ENCODE data around the gene SLC17A2.

Gene SLC17A2, protein sequence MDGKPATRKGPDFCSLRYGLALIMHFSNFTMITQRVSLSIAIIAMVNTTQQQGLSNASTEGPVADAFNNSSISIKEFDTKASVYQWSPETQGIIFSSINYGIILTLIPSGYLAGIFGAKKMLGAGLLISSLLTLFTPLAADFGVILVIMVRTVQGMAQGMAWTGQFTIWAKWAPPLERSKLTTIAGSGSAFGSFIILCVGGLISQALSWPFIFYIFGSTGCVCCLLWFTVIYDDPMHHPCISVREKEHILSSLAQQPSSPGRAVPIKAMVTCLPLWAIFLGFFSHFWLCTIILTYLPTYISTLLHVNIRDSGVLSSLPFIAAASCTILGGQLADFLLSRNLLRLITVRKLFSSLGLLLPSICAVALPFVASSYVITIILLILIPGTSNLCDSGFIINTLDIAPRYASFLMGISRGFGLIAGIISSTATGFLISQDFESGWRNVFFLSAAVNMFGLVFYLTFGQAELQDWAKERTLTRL

DNA sequence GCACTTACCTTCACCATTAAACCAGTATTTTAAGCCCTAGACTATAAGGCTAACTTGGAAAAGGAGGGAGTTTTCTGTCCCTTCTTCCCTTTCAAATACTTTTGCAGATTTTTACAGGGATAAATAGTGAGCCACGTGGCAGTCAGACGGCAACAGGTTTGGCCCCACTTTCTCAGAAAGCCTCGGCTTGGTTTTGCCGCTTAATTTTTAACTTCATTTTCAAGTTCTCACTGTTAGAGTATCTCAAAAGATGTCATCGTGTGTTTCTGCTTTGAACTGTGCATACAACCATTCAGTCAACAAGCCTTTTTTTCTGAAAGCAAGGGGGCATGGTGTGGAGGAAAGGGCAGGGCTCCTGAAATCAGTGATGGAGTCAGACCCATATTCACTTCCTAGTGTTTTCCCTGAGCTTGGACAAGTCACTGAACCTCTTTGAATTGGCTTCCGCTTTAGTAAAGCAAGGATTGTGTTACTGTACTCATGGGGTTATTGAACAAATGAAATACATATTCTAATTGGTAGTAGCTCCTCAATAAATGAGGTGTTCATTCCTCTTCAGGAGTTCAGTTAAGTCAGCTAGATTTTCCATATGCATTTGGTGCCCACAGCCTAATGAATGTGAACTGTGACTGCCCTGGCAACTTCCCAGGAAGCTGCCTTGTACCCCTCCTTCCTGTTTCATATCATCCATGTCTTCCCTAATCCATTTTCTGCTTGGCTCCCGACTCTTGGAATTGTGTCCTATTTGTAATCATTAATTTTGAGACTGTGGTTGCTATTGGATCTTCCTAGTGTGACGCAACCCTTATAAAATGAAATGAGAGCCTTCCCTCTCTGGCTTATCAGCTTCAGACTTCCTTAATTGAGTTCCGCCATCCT, at the start of gene SLC17A2:
SLC17A2 (minus strand) TSS at position 160 of the 879 bp plus-strand sequence. CDS start 4,895 bp downstream, outside the sequence.
- no peak for DNase-seq

DNA sequence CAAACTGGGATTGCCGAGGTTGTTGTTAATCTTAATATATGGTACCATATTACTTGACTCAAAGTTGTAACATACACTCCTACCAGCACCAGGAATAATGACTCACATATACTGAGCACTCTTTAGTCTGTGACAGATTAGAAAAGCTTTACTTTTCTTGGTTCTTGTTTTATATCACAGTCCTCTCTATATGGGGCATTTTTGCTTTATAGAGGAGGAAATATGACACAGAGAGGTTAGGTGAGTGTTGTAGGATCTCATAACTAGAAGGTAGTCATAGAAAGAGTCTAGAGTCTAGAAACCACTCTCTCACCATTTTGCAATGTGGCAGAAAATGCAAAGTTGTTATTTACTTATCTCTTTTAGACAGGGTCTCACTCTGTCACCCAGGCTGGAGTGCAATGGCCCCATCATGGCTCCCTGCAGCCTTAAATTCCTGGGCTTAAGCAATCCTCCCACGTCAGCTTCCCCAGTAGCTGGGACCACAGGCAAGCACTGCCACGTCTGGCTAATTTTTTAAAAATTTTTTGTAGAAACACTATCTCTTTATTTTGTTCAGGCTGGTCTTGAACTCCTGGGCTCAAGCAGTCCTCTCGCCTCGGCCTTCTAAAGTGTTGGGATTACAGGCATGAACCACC, 45.6 kb upstream of the SLC17A2 start:
- no peak for DNase-seq

DNA sequence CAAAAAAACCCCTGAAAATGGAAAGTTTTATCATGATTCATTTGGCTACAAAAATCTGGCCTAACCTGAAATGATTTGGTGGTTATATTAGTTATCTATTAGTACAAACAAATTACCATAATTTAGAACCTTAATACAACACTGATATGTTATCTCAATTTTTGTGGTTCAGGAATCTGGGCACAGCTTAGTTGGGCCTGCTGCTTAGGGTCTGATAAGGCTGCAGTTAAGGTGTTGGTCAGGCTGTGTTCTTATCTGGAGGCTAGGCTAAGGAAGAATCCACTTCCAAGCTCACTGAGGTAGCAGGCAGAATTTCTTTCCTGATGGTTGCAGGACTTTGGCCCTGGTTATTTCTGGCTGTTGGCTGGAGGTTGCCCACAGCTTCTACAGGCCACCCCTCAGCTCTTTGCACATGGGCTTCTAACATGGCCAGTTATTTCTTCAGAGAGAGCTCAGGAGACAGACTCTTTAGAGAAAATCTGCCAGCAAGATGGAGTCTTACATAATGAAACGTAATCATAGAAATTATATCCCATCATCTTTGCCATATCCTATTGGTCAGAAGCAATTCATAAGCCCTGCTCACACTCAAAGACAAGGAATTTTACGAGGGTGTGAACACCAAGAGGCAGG, 43.5 kb upstream of the SLC17A2 start:
- no peak for DNase-seq

DNA sequence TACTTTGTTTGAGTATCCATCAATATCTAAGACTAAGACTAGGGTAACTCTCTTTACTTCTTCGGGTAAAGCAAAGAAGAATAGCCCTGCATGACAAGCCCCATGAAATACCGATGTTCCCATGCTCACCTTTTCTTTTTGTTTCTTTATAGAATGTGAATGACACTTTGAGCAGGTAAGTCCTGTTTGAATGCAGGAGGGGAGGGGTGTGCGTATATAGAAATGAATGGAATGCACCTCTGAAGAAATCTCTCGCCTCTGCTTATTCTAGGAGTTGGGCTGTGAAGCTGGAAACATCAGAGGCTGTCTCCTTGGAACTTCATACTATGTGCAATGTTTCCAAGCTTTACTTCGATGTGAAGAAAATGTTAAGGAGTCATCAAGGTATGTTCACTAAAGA, 42.4 kb upstream of the SLC17A2 start:
- DNase-seq, result no peak

DNA sequence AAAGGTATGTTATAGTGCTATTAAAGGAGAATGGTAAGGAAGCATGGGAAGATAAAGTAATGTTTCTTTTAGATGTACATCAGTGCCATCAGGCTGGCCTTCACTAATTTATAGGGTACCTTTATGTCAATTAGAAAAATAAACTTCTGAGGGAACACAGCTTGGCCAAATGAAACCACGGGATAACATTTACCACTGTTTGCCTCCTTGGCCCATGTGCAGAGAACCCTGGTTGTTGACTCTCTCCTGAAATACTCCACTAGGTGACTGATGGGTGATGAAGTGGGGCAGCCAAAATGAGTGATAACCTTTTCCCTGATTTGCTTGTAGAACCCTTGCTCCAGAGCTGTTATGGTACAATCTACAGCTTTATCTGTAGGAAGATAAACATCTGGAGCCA, 41.6 kb upstream of the SLC17A2 start:
- DNase-seq, result no peak

DNA sequence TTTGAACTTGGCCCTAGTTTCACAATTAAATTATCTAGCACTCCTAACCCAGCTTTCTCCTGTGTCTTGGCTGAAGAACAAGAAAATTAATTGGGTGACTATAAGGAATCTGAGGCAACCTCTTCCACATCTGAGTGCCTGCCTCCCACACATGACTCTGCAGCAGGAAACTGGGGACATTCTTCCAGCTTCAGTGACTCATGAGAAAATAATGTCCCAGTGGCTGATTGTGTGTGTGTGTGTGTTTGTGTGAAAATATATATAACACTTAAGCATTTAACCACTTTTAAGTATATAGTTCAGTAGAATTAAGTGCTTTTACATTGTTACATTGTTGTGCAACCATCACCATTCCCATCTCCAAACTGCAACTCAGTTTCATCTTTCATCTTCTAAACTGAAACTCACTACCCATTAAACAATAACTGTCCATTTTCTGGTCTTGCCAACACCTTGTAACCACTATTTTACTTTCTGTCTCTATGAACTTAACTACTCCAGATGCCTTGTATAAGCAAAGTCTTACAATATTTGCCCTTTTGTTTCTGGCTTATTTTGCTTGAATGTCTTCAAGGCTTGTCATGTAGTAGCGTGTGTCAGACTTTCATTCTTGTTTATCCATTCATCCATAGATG, 40.8 kb upstream of the SLC17A2 start:
- peak; percentile 82 for DNase-seq

DNA sequence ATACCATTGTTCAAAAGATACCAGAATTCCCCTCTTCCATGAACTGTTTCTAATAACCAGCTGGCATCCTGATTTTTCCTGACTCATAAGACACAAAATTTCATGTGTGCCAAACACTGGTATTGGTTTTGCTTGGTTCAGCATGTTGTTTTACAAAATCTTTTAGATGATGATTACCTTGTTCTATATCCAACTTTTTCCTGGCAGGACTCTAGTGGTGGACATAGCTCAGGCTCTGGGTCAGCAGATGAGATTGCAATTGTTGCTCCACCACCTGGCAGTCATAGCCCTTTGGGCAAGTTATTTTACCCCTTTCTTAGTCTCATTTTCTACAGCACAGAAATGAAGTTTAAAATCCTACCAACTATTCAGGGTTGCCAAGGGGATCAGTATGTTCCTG, 38.3 kb upstream of the SLC17A2 start:
- DNase-seq, result no peak

DNA sequence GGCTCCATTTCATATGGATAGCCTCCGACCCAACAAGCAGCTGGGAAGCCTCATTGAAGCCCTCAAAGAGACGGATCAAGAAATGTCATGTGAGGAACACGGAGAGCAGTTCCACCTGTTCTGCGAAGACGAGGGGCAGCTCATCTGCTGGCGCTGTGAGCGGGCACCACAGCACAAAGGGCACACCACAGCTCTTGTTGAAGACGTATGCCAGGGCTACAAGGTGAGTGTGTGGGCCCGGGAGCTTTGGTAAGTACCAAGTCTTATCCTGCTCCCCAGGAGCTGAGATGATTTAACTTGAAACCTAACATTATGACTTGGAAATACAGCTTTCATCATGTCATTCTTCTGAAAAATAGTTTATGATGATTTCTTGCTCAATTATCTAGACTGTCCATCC, 36.2 kb upstream of the SLC17A2 start:
- no peak for DNase-seq

DNA sequence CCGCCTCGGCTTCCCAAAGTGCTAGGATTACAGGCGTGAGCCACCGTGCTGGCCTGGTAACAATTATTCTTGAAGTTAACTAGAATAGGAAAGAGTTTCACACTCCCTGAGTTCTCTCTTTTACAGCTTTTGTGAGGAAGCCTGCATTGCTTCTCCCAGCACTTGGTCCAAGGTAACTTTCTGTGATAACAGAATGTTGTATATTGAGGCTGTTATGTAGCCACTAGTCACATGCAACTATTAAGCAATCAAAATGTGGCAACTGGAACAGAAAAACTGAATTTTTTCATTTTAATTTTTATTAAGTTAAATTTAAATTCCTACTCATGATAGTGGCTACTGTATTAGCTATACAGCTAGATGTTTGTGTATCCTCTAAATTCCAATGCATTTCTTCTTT, 34.6 kb upstream of the SLC17A2 start:
- DNase-seq, result no peak

DNA sequence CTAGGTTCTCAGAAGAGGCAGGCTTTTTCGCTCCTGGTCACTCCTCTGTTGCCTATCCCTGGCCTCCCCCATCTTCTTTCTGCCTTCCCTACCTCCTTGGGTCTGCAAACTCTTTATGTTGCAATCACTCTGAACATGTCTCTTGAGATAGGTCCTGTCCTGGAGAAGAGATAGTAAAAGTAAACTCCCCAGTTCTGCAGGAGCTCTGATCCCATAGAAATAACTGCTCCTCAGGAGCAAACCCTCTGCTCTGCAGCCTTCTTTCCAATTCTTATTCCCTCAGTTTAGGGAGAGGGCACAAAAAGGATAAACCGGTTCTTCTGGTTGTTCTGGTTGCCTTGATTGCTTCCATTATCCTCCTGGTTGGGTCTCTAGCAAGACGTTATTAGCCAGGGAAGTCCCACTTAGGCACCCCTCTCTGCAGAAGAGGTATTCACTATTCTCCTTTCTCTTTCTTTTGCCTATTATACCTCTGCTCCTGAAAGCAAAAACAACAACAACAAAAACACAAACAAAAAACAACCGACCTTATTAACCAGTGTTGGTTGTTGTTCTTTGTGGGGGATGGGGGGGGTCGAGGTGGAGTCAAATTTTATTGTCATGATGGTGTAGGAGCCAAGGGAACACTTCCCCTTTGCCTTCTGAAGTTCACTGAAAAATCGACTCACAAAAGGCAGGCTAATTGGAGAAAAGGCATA, 33.1 kb upstream of the SLC17A2 start:
- DNase-seq, result peak; percentile 77

DNA sequence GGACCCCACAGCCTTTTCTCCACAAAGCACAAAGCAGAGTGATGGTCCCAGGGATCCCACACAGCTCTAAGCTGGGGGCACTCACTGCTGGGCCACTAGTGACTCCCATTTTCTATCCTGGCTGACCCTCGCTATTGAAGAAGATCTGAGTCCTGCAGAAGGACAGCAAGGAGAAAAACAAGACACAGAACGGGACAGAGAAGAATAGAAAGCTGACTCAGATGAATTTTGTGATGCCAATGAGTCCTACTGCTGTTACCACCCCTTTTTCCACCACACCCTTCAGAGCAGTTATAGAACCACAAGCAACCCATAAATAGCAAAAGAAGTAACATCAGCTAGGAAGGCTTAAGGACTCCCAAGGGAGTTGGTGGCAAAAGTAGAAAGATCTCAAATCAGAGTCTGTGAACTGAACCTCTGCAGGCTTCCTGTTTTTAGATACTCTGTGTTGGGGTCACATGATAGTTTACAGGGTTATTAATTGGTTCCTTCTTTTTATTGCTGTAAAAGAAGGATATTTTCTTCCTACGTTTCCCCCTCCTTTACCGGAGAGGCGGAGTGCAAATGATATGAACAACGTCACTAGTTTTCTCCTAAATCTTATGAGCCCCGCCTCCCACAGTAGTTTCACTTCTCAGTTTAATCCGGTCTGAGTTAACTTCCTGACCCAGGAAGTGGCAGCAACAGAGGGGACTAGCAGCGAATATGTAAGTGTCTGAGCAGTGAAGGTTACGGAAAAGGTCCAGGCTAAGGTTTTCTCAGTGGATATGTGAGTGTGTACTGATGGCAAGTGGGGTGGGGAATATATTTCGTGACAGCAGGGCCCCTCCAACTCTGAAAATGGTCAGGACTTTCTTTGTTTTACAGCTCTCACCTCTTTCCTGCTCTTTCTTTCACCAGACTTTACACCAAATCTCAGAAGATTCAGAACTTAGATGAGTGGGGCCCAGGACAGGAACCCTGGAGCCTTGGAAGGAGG, 31.9 kb upstream of the SLC17A2 start, which contains the start of gene TRIM38:
TRIM38 (plus strand) TSS at position 654 of the 979 bp plus-strand sequence. CDS start 3,721 bp downstream, outside the sequence.
- DNase-seq, result peak; percentile 56

DNA sequence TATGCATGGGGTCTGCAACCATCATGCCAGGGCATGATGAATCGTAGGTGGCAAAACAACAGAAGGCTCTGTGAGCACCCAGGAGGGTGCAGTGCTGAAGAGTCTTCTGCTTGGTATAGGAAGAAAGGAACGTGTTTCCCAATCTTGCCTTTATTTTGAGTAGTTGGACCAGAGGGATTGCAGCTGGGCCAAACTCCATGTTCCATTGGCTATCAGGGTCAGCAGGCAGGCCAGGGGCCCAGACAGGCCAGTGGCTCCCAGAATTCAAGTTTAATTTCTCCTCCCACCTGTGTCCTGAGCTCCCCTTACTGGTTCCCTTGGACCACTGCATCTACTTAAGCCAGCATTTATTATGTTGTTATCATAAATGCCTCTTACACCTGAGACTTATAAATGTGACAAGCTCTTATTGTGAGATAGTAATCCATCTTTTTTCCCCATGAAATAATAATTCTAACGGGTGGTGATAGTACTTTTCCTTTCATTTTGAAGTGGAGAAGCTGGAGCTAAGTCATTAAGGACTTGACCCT, 31.2 kb upstream of the SLC17A2 start:
- DNase-seq, result no peak

DNA sequence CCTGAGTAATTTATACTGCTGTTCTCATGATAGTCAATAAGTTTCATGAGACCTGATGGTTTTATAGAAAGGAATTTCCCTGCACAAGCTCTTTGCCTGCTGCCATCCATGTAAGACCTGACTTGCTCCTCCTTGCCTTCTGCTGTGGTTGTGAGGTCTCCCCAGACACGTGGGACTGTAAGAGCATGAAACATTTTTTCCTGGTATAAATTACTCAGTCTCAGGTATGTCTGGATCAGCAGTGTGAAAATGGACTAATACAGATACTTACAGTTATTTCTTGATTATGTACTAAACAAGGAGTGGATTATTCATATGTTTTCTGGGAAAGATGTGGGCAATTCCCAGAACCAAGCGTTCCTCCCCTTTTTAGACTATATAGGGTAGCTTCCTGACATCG, 30.2 kb upstream of the SLC17A2 start:
- no peak for DNase-seq

DNA sequence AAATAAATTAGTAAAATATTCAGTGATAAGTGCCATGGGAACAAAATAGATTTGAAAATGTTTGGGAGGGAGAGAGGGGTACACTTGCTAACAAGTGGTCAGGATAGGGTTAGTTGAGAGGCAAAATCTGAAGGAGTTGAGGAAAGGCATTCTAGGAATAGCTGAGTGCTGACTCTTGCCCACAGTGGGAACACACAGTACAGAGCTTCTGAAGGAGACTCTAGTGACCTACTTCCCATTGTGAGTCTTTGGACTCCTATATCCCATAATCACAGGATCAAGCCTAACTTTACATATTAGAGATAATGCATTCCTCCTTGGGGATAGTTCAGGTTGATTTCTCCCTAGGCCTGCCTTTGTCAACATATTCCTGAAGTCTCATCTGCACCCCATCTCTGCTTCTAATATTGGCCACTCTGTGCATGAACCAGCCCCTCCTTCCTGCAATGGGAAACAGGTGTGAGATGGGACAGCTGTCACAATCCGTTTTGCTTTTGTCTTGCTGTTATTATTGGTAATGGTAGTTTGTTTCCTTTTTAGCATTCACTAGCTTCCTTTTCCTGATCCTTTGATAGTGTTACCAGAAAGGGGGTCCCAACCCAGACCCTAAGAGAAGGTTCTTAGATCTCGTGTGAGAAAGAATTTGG, 29.5 kb upstream of the SLC17A2 start:
- DNase-seq, result no peak

DNA sequence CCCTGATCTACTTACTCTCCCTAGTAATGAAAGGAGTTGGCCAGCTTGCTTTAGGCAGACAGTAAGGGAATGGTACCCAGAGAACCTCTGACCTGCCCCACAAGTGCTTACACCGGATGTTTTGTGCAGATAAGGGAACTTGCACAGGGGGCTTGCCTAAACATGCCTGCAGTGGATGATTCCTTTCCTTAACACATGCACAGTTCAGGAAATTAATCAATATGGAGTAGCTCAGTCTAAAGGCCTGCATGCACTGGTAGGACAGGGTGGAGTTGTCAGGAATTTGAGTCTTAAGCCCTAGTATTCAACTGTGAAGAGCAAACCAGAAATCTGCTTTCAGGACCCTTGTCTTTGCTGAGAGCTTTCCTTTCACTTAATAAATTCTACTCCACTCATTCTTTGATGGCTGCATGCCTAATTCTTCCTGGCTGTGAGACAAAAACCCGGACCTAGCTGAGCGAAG, 28.2 kb upstream of the SLC17A2 start:
- DNase-seq, result no peak

DNA sequence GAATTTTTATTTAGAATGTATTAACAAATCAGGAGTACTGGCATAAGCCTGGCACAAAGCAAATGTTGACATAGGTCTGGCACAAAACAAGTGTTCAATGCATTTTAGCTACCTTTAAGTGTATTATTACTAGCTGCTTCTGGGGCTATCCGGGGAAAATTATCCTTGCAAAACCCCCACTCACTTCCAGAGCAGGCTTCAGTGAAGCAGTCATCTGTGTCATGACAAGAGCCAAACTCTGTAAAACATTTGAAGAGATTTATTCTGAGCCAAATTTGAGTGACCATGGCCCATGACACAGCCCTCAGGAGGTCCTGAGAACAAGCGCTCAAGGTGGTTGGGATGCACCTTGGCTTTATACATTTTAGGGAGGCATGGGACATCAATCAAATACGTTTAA, 25.7 kb upstream of the SLC17A2 start:
- DNase-seq, result no peak

DNA sequence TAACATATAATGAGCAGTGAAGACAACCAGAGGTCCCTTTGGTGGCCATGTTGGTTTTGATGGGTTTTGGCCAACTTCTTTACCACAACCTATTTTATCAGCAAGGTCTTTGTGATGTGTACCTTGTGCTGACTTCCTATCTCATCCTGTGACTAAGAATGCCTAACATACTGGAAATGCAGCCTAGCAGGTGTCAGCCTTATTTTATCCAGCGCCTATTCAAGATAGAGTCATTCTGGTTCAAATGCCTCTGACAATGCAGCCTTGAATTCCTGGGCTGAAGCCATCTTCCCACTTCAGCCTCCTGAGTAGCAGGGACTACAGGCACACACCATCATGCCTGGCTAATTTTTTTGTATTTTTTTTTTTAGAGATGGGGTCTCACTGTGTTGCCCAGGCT, 24.3 kb upstream of the SLC17A2 start:
- DNase-seq, result no peak

DNA sequence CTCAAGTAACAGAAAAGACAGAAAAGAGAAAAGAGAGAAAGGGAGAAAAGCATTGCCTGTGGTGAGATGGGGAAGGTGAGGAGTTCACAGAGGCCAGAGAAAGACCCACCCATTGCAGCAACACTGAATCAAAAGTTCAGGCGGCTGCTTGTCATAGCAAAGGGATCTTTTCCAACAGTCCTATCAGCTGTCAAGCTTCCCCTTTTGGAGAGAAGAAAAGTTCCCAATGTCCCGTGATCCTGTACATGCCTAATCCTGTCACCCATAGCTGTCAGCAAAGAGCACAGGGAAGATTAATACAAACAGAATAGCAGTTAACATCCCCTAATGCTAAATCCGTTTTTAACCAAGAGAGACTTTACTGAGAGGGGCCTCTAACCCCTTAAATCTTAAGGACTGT, 23.2 kb upstream of the SLC17A2 start:
- no peak for DNase-seq

DNA sequence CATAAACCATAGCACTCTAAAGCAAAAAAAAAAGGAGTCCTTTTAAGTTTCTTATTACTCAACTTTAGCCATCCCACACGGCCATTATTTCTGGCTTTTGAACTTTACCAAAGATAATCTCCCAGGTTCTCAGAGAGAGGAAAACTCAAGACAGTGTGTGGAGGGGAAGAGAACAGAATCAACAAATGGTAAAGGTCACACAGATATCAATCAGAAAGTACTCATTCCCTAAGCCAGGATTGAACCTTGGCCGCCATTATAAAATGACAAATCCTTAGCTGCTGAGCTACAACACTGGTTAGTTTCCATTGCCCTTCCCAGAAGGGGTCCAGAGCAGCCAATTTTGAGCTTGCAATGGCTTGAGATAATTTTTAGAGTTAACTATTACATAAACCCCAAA, 22.0 kb upstream of the SLC17A2 start:
- no peak for DNase-seq
